GM12801 (cell line): Measurements from ENCODE around the gene ITPK1.

ENCODE experiments used
- CTCF ChIP-seq: IDR thresholded peaks from one replicate; pipeline ENCODE4 v1.5.1; 2011; ENCODE audit warnings: control low read depth; ENCODE audit not compliant: insufficient read length; ENCODE audit errors: extremely low read depth

Gene ITPK1

DNA sequence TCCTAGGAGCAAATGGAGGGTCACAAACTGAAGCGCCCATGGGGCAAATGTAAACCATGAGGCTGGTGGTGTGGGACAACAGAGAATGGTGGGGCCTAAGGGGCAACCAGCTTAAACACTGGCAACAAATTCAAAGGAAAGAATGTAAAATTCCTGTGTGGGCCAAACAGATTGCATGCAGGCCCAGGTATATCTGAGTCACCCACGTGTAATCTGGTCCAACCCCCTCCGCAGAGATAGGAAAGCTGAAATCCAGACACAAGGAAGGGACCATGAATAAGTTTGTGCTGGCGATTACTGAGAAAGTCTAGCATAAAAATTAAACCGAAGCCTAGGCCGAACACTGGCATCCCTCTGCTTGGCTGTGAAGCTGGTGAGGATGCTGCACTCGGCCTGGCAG lies 71.6 kb downstream of the ITPK1 start:
- TF ChIP-seq CTCF = no peak

DNA sequence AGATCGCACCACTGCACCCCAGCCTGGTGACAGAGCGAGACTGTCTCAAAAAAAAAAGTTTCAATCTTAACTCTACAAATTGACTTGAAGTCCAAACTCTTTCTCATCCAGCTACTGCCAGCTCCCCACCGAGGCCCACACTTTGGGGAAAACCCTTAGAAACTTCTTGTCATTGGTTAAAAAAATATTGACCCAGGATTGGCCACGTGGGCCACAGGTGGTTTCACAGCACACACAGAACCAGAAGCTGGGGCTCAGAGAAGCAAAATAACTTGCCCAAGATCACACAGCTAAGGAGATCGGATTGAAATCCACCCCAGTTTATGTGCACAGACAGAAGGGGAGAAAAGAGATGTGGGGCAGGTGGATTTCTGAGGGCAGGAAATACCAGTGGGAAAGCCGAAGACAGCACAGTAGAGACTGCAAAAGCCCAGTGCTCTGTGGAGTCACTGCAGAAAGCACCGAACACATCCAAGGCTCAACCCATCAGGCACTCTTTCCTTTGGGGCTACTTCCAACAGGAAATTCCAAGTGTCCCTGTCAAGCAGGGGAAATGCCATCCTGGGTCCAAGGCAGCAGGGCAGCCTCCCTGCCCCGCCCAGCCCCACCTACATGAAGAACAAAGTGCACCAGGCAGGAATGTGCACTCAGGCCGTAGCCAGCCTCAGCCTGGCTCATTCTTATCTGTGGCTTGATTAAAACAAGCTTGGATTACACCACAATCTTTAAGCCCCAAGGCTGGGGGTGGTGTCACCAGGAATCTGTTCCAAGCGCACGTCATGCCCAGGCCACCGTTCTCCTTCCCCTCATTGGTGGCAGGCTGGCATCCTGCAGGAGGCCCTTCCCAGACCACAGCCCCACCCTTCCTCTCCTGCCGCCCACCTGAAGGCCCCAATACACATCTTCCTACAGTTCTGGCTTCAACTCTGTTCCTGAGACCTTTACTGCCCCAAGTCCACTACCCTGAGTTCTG lies 72.5 kb downstream of the ITPK1 start:
- TF ChIP-seq CTCF = no peak

GRCh38 chr14:93041830-93042229 lies 73.9 kb downstream of the ITPK1 start:
- no peak for TF ChIP-seq CTCF

DNA sequence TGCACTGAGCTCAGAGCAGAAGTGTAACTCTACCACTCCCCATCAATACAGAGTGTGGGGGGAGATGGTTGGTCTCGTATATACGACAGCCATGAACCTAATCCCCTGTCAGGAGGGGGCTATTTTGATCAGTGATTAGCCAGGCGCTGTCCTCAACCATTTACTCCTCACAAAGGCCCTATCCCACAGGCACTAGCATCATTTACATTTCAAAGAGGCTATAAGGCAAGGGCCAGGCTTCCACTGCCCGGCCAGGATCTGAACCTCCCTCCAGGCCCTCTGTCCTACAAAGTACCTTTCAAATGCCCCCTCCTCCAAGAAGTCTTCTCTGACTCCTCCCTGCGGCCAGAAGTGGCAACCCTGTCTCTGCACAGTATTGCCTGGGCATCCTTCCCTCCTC lies 74.7 kb downstream of the ITPK1 start:
- no peak for TF ChIP-seq CTCF

- TF ChIP-seq CTCF = no peak
Measured at GRCh38 chr14:93040443-93040842, 75.3 kb downstream of the ITPK1 start.

GRCh38 chr14:93039649-93040315 lies 75.9 kb downstream of the ITPK1 start:
- TF ChIP-seq CTCF = no peak

DNA sequence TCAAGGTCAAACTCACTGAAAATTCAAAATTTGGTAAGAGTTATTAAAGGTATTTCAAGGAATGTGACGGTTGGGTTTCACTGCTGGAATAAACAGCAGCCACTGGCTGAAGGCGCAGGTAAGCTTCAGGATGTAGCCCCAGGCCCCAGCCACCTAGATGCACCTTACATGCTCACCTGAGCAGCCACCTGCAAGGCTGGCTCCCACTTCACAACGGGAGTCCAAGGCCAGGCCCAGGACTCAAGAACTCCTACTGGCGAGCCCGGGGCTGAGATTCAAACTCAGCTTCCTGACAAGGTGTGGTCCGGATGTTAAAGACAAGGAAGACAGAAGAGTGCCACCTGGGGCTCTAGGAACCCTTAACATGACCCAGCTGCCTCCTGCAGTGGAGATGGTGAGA lies 78.4 kb downstream of the ITPK1 start:
- TF ChIP-seq CTCF = no peak
